Caco-2 (cell line): Measurements from ENCODE around the gene PMM2. TPM values are rescaled to one million over a fixed set of nuclear protein-coding genes. Genes with fewer than 3 reads are reported as not detected.
"Not testable (repeated sequence)": the region's sequence is repeated elsewhere in the genome, so short reads cannot be mapped to it uniquely, and the experiment has no call there.

Experiments used
- BruUV-seq: library from RNA; stranded (reverse); fragments of 400-500 nt; replicated peaks from 2 replicates; lab custom pipeline; 2021; lab: Mats Ljungman, UMichigan
- CTCF ChIA-PET: fragments of 300-600 bp; sonication (Branson Sonifier 250); formaldehyde crosslinking; loops from one replicate; lab custom pipeline; 2022; ENCODE audit warnings: antibody characterized with exemption; lab: Charles Lee
- POLR2A ChIA-PET: fragments of 300-600 bp; sonication (Branson Sonifier 250); formaldehyde crosslinking; loops from one replicate; lab custom pipeline; 2022; ENCODE audit warnings: antibody characterized with exemption; lab: Charles Lee
- DNase-seq, 2 experiments: peaks; one replicate each; pipeline versions ENCODE4 v3.0.0 to v3.0.0-alpha.2; 2020 to 2022
- H3K27me3 ChIP-seq: replicated peaks from 2 replicates; pipeline ENCODE4 v1.6.0; 2011; ENCODE audit warnings: low read length; ENCODE audit not compliant: control insufficient read depth, insufficient read depth
- H3K36me3 ChIP-seq: 2 replicates; pipeline ENCODE4 v1.5.1; 2011; ENCODE audit warnings: low read length; ENCODE audit not compliant: control insufficient read depth, insufficient read depth
- H3K4me1 ChIP-seq: fragments of 250-450 bp; sonication (Bioruptor Pico); 2 replicates; pipeline ENCODE4 v1.5.1; 2020; ENCODE audit warnings: mild to moderate bottlenecking
- H3K4me3 ChIP-seq: 2 replicates; pipeline ENCODE4 v1.5.1; 2011; ENCODE audit warnings: low read depth, mild to moderate bottlenecking, control low read depth, low read length
- H3K9me3 ChIP-seq: fragments of 250-450 bp; sonication (Bioruptor Pico); 2 replicates; pipeline ENCODE4 v1.5.1; 2020; ENCODE audit warnings: mild to moderate bottlenecking, moderate library complexity
- H3K27ac Mint-ChIP-seq: one replicate; pipeline ENCODE4 v1.8.0; 2022; ENCODE audit warnings: mixed read lengths; ENCODE audit not compliant: unreplicated experiment
- H3K27me3 Mint-ChIP-seq: one replicate; pipeline ENCODE4 v1.8.0; 2022; ENCODE audit warnings: mixed read lengths; ENCODE audit not compliant: insufficient read depth, unreplicated experiment
- H3K36me3 Mint-ChIP-seq: one replicate; pipeline ENCODE4 v1.8.0; 2022; ENCODE audit warnings: mild to moderate bottlenecking, mixed read lengths; ENCODE audit not compliant: insufficient read depth, unreplicated experiment
- H3K4me1 Mint-ChIP-seq: one replicate; pipeline ENCODE4 v1.8.0; 2022; ENCODE audit warnings: low read depth, mixed read lengths; ENCODE audit not compliant: unreplicated experiment
- H3K4me3 Mint-ChIP-seq: one replicate; pipeline ENCODE4 v1.8.0; 2022; ENCODE audit warnings: mild to moderate bottlenecking, moderate library complexity, mixed read lengths; ENCODE audit not compliant: unreplicated experiment
- H3K9me3 Mint-ChIP-seq: one replicate; pipeline ENCODE4 v1.8.0; 2022; ENCODE audit warnings: mixed read lengths; ENCODE audit not compliant: unreplicated experiment
- intact Hi-C: fragments of 100-400 bp; cut with micrococcal nuclease; formaldehyde crosslinking; loops from one replicate; pipeline ENCODE4 v1.10.0; 2022; ENCODE audit not compliant: unreplicated experiment
- total RNA-seq: library from RNA; stranded (reverse); gene quantifications from 2 replicates; pipeline ENCODE4 v1.2.3, GENCODE V29; 2022
- TF ChIP-seq, protein P1 (sequence below), 2 experiments: fragments of 200-600 bp in 1 of 2; IDR thresholded peaks; 1 replicate in 1 of 2; 2 replicates in 1 of 2; pipeline versions ENCODE4 v1.5.1 to v1.8.0; 2011 to 2022; ENCODE audit warnings: antibody characterized with exemption in 1 of 2, control low read depth in 1 of 2, inconsistent platforms in 1 of 2, low read depth in 1 of 2, low read length in 1 of 2, mild to moderate bottlenecking in 1 of 2, moderate library complexity in 1 of 2; ENCODE audit not compliant: insufficient read depth in 1 of 2, severe bottlenecking in 1 of 2, unreplicated experiment in 1 of 2

Gene PMM2
- total RNA-seq, 1 experiment from 2014 or later = 69.0 TPM

DNA sequence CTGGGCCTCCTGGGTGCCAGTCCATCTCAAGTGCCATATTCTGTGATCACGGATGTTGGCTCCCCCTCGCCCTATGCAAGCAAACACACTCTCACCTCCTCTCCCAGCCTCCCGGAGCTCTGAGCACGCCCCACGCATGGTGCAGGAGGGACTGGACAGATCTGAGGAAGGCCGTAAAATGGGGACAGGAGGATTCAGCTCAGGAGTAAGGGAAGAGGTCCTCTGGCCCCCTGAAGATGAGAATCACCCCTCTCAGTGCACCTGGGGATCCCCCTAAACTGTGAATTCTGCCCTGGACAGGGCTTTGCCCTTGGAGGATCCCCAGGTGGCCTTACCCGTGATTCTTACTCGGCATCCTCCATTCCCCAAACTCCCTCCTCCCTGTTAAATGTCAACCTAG is 15.8 kb upstream of the PMM2 start:
- POLR2A ChIA-PET = no interaction called here

DNA sequence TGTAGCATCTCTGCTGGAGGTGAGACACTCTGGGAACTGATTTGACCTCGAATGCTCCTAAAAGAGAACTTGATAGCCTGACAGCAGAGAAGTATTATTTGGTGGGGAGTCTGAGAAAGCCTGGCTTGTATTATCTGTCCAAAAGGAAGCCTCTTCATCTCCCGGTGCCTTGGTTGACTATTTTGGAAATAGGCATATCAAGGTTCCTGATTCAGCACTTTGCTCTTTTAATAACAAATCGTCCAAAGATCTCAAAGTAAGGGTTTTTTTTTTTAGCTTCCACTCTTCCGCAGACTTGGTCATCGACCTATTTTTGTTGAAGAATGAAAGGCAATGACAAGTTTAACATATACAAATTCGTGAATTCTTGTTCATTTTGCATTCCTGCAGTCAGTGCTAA is 15.0 kb upstream of the PMM2 start:
- H3K36me3 Mint-ChIP-seq = no peaks in the 10 kb centered on the region
- no peak for DNase-seq
- Histone ChIP-seq H3K36me3 (no peaks in the 10 kb centered on the region; the same call in 1 of the 2 replicates), H3K4me3 (no peak overlapping the region), H3K9me3 (no peaks in the 10 kb centered on the region), H3K4me1 (peaks cover 7% of the 10 kb centered on the region; the same call in 1 of the 2 replicates), H3K27me3 (no peaks in the 10 kb centered on the region)
- ChIA-PET CTCF (no interaction called here), POLR2A (no interaction called here)
- no TSS peak for BruUV-seq
- TF ChIP-seq, protein P1, sequence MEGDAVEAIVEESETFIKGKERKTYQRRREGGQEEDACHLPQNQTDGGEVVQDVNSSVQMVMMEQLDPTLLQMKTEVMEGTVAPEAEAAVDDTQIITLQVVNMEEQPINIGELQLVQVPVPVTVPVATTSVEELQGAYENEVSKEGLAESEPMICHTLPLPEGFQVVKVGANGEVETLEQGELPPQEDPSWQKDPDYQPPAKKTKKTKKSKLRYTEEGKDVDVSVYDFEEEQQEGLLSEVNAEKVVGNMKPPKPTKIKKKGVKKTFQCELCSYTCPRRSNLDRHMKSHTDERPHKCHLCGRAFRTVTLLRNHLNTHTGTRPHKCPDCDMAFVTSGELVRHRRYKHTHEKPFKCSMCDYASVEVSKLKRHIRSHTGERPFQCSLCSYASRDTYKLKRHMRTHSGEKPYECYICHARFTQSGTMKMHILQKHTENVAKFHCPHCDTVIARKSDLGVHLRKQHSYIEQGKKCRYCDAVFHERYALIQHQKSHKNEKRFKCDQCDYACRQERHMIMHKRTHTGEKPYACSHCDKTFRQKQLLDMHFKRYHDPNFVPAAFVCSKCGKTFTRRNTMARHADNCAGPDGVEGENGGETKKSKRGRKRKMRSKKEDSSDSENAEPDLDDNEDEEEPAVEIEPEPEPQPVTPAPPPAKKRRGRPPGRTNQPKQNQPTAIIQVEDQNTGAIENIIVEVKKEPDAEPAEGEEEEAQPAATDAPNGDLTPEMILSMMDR (IDR thresholded peaks at IDR 0.05; ENCODE audit: insufficient read depth in 1 of 2, low read depth in 1 of 2, low read length in 1 of 2, severe bottlenecking in 1 of 2, unreplicated experiment in 1 of 2) = no peak
- no peak overlapping the region for H3K4me3 Mint-ChIP-seq
- H3K4me1 Mint-ChIP-seq = no peaks in the 10 kb centered on the region
- intact Hi-C loops = no loop called here
- H3K9me3 Mint-ChIP-seq = no peaks in the 10 kb centered on the region
- no peaks in the 10 kb centered on the region for H3K27me3 Mint-ChIP-seq
- no peak overlapping the region for H3K27ac Mint-ChIP-seq

More for the DNA sequence above, 15.8 kb upstream of the PMM2 start:
- no peaks in the 10 kb centered on the region for H3K27me3 Mint-ChIP-seq
- Histone ChIP-seq H3K4me1 (peaks cover 7% of the 10 kb centered on the region; the same call in 1 of the 2 replicates), H3K36me3 (no peaks in the 10 kb centered on the region; the same call in 1 of the 2 replicates), H3K9me3 (no peaks in the 10 kb centered on the region), H3K27me3 (no peaks in the 10 kb centered on the region), H3K4me3 (no peak overlapping the region)
- no peak overlapping the region for H3K27ac Mint-ChIP-seq
- H3K36me3 Mint-ChIP-seq = peaks cover 5% of the 10 kb centered on the region
- H3K9me3 Mint-ChIP-seq = no peaks in the 10 kb centered on the region
- TF ChIP-seq, protein P1 (IDR thresholded peaks at IDR 0.05; ENCODE audit: insufficient read depth in 1 of 2, low read depth in 1 of 2, low read length in 1 of 2, severe bottlenecking in 1 of 2, unreplicated experiment in 1 of 2) = no peak
- no peak overlapping the region for H3K4me3 Mint-ChIP-seq
- BruUV-seq = no TSS peak
- intact Hi-C loops = no loop called here
- CTCF ChIA-PET = no interaction called here
- H3K4me1 Mint-ChIP-seq = no peaks in the 10 kb centered on the region
- no peak for DNase-seq

- Mint-ChIP-seq H3K9me3 (no peaks in the 10 kb centered on the region), H3K27ac (no peak overlapping the region), H3K27me3 (no peaks in the 10 kb centered on the region), H3K4me3 (no peak overlapping the region), H3K4me1 (no peaks in the 10 kb centered on the region), H3K36me3 (no peaks in the 10 kb centered on the region)
- H3K4me1 ChIP-seq = peaks cover 7% of the 10 kb centered on the region; the same call in 1 of the 2 replicates
- intact Hi-C loops = no loop called here
- CTCF ChIA-PET = no interaction called here
- no peaks in the 10 kb centered on the region for H3K9me3 ChIP-seq
- H3K36me3 ChIP-seq = no peaks in the 10 kb centered on the region; the same call in 1 of the 2 replicates
- H3K27me3 ChIP-seq = no peaks in the 10 kb centered on the region
- POLR2A ChIA-PET = no interaction called here
- BruUV-seq = no TSS peak
- TF ChIP-seq, protein P1 (IDR thresholded peaks at IDR 0.05; ENCODE audit: insufficient read depth in 1 of 2, low read depth in 1 of 2, low read length in 1 of 2, severe bottlenecking in 1 of 2, unreplicated experiment in 1 of 2) = no peak
- DNase-seq = no peak
- H3K4me3 ChIP-seq = no peak overlapping the region
These were observed 12.2 kb upstream of the PMM2 start for GRCh38 chr16:8785408-8785807.

GRCh38 chr16:8786316-8786715 is 11.3 kb upstream of the PMM2 start:
- not testable (repeated sequence) for BruUV-seq, DNase-seq

More at GRCh38 chr16:8786316-8786715, 11.3 kb upstream of the PMM2 start:
- H3K4me3 Mint-ChIP-seq, POLR2A ChIA-PET, H3K27me3 Mint-ChIP-seq, H3K4me3 ChIP-seq, H3K4me1 Mint-ChIP-seq, H3K27ac Mint-ChIP-seq, H3K27me3 ChIP-seq, H3K9me3 ChIP-seq, intact Hi-C loops, CTCF ChIA-PET, H3K36me3 Mint-ChIP-seq, H3K9me3 Mint-ChIP-seq, H3K36me3 ChIP-seq, H3K4me1 ChIP-seq: not testable (repeated sequence)
